ENCODE measurements around the gene NSRP1. TPM values are rescaled to one million over a fixed set of nuclear protein-coding genes. Genes with fewer than 3 reads are reported as not detected.

The NSRP1 gene
- total and polyA plus RNA-seq, 2 of the 13 experiments (the other 11 are each of a cell fraction or from before 2014, with no cell fraction given) = 7.0 to 14.3 TPM

GRCh38 chr17:30116661-30117551 lies at the start of gene NSRP1 (continued):
- TF ChIP-seq ZBTB33 (CRISPR knock-in tag; IDR thresholded peaks at IDR 0.05) (0 out of 2 replicates have a peak, but pooled peaks have one; percentile 11), RFXAP (CRISPR knock-in tag; IDR thresholded peaks at IDR 0.05; ENCODE audit: borderline replicate concordance) (peak; percentile 86; the same call in 1 of the 2 replicates), PAXIP1 (CRISPR knock-in tag; conservative IDR thresholded peaks at IDR 0.05) (no peak), POLR2AphosphoS5 (IDR thresholded peaks at IDR 0.05; ENCODE audit: low read depth, low read length) (peak; percentile 99), POLR2AphosphoS2 (IDR thresholded peaks at IDR 0.05; ENCODE audit: low read depth, low read length) (peak; percentile 77; the same call in 1 of the 2 replicates), AKAP8 (CRISPR knock-in tag; IDR thresholded peaks at IDR 0.05) (no peak), PHF20 (CRISPR knock-in tag; IDR thresholded peaks at IDR 0.05) (peak; percentile 86), ZNF687 (CRISPR knock-in tag; IDR thresholded peaks at IDR 0.05) (peak; percentile 90), FOXP4 (CRISPR knock-in tag; IDR thresholded peaks at IDR 0.05) (peak; percentile 42; the same call in 1 of the 2 replicates), MEIS2 (CRISPR knock-in tag; IDR thresholded peaks at IDR 0.05) (peak; percentile 14; the same call in 1 of the 2 replicates), NFKB2 (CRISPR knock-in tag; IDR thresholded peaks at IDR 0.05; ENCODE audit: borderline replicate concordance) (peak; percentile 72; the same call in 1 of the 2 replicates), MTA3 (CRISPR knock-in tag; IDR thresholded peaks at IDR 0.05) (no peak), TOPORS (CRISPR knock-in tag; IDR thresholded peaks at IDR 0.05) (no peak)
- TF ChIP-seq, protein P1, sequence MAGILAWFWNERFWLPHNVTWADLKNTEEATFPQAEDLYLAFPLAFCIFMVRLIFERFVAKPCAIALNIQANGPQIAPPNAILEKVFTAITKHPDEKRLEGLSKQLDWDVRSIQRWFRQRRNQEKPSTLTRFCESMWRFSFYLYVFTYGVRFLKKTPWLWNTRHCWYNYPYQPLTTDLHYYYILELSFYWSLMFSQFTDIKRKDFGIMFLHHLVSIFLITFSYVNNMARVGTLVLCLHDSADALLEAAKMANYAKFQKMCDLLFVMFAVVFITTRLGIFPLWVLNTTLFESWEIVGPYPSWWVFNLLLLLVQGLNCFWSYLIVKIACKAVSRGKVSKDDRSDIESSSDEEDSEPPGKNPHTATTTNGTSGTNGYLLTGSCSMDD (CRISPR knock-in tag; IDR thresholded peaks at IDR 0.05) = no peak

Data from HepG2 (cell line).